HepG2 (cell line): ENCODE measurements around the gene DOCK9. TPM values are rescaled to one million over a fixed set of nuclear protein-coding genes. Genes with fewer than 3 reads are reported as not detected.

Experiments
- ATAC-seq: fragments of 200-7000 bp; cut with Tn5 transposase; 3 replicates; pipeline ENCODE4 v1.9.1; 2020; ENCODE audit warnings: mild to moderate bottlenecking, moderate library complexity
- BruUV-seq: library from RNA; stranded (reverse); fragments of 400-500 nt; replicated peaks from 2 replicates; lab custom pipeline; 2021; lab: Mats Ljungman, UMichigan
- CTCF ChIA-PET: fragments of 300-600 bp; formaldehyde crosslinking; extraction: SDS; loops from one replicate; lab custom pipeline; 2021; ENCODE audit warnings: low total read pairs, inconsistent platforms, low intra/inter-chr PET ratio; lab: Yijun Ruan, JAX
- POLR2A ChIA-PET: fragments of 350-600 bp; sonication (Branson Sonifier 250); formaldehyde crosslinking; loops from one replicate; lab custom pipeline; 2020; ENCODE audit warnings: antibody characterized with exemption, inconsistent platforms; lab: Yijun Ruan, JAX
- DNase-seq: peaks from one replicate; pipeline ENCODE4 v3.0.0-alpha.2; 2015; ENCODE audit warnings: low spot score
- FAIRE-seq: peaks from 3 replicates; lab custom pipeline; 2011; peaks lifted over from hg19 to GRCh38; lab: Jason Lieb, UNC
- H2AFZ ChIP-seq: one replicate; pipeline ENCODE4 v1.6.1; 2011; ENCODE audit warnings: low read length, inconsistent platforms
- H3K27ac ChIP-seq: fragments of 300-600 bp; 3 replicates; pipeline ENCODE4 v1.8.0; 2011; ENCODE audit warnings: mixed run types, mild to moderate bottlenecking, mixed read lengths, low read length, inconsistent platforms; ENCODE audit not compliant: insufficient read depth; ENCODE audit errors: extremely low read length
- H3K27me3 ChIP-seq, 2 experiments: fragments of 200-600 bp in 1 of 2; 2 replicates in 1 of 2; 3 replicates in 1 of 2; pipeline versions ENCODE4 v1.6.0 to v1.8.0; 2011; ENCODE audit warnings: low read length in 2 of 2, mild to moderate bottlenecking in 2 of 2, moderate library complexity in 2 of 2, inconsistent platforms in 1 of 2; ENCODE audit not compliant: insufficient read depth in 2 of 2, control insufficient read depth in 1 of 2
- H3K36me3 ChIP-seq, 2 experiments: fragments of 200-600 bp in 1 of 2; replicated peaks in 1 of 2; 2 replicates in 1 of 2; 3 replicates in 1 of 2; pipeline versions ENCODE4 v1.5.1 to v1.8.0; 2011; ENCODE audit warnings: low read length in 2 of 2, inconsistent platforms in 1 of 2; ENCODE audit not compliant: insufficient read depth in 2 of 2, control insufficient read depth in 1 of 2
- H3K4me1 ChIP-seq: 2 replicates; pipeline ENCODE4 v1.5.1; 2012; ENCODE audit warnings: low read length, inconsistent platforms; ENCODE audit not compliant: insufficient read depth
- H3K4me2 ChIP-seq: 2 replicates; pipeline ENCODE4 v1.6.0; 2011; ENCODE audit warnings: low read depth, low read length, inconsistent platforms
- H3K4me3 ChIP-seq, 3 experiments: fragments of 200-600 bp in 1 of 3; sonication (generic), shearing (Covaris generic) in 1 of 3; replicated peaks in 1 of 3; 2 replicates each; pipeline ENCODE4 v1.5.1; 2011 to 2016; ENCODE audit warnings: low read length in 3 of 3, inconsistent platforms in 2 of 3, low read depth in 2 of 3, mild to moderate bottlenecking in 2 of 3, control low read depth in 1 of 3, mixed read lengths in 1 of 3; ENCODE audit not compliant: insufficient read depth in 1 of 3
- H3K79me2 ChIP-seq: one replicate; pipeline ENCODE4 v1.6.1; 2011; ENCODE audit warnings: low read length, inconsistent platforms; ENCODE audit not compliant: insufficient read depth
- H3K9ac ChIP-seq: 2 replicates; pipeline ENCODE4 v1.6.0; 2011; ENCODE audit warnings: mild to moderate bottlenecking, low read depth, low read length, inconsistent platforms; ENCODE audit not compliant: insufficient read depth
- H3K9me3 ChIP-seq: 2 replicates; pipeline ENCODE4 v1.5.1; 2012; ENCODE audit warnings: mild to moderate bottlenecking, low read length
- H4K20me1 ChIP-seq: 2 replicates; pipeline ENCODE4 v1.6.0; 2011; ENCODE audit warnings: inconsistent platforms, mild to moderate bottlenecking, low read length, moderate library complexity; ENCODE audit not compliant: insufficient read depth
- PHF5A ChIP-seq: IDR thresholded peaks from one replicate; pipeline ENCODE4 v1.6.1; 2018; ENCODE audit warnings: low read depth, missing genetic modification reagents; ENCODE audit not compliant: unreplicated experiment
- TBX3 ChIP-seq: fragments of 450-650 bp; IDR thresholded peaks from 2 replicates; pipeline ENCODE4 v1.6.1; 2017; ENCODE audit warnings: antibody characterized with exemption, mild to moderate bottlenecking, inconsistent platforms, borderline replicate concordance
- ZNF138 ChIP-seq: sonication (generic); formaldehyde crosslinking; IDR thresholded peaks from 2 replicates; pipeline ENCODE4 v1.5.0; 2020; ENCODE audit warnings: mild to moderate bottlenecking, low read depth, missing genetic modification reagents
- ZNF546 ChIP-seq: sonication (generic); formaldehyde crosslinking; conservative IDR thresholded peaks from 2 replicates; pipeline ENCODE4 v1.8.1; 2023; ENCODE audit warnings: mild to moderate bottlenecking, missing genetic modification reagents
- ZNF724P ChIP-seq: sonication (generic); formaldehyde crosslinking; IDR thresholded peaks from 2 replicates; pipeline ENCODE4 v1.8.0; 2022; ENCODE audit warnings: missing genetic modification reagents, borderline replicate concordance
- WGBS: methylation state at CpG from one replicate; pipeline ENCODE4 v1.1.6; 2017; ENCODE audit warnings: low lambda C conversion rate; 5-methylcytosine and 5-hydroxymethylcytosine counted together
- in situ Hi-C: cut with HindIII; loops from 2 replicates; pipeline ENCODE4 v1.10.0; 2017; ENCODE audit warnings: low pct_unique_long_range_greater_than_20kb; ENCODE audit not compliant: extremely low pct_ligation_motif_present
- intact Hi-C: fragments of 100-400 bp; cut with micrococcal nuclease; formaldehyde crosslinking; loops from one replicate; pipeline ENCODE4 v1.10.0; 2022; ENCODE audit not compliant: unreplicated experiment
- polyA plus RNA-seq, 8 experiments: library from polyadenylated mRNA; depleted of rRNA in 3 of 8; stranded (reverse) in 7 of 8; unstranded in 1 of 8; fragments of >200 nt; fragmentation: Illumina TruSeq in 4 of 8; extraction: Trizol in 4 of 8; gene quantifications; 2 replicates each; pipeline versions ENCODE4 v1.2.1 to v1.2.3, GENCODE V29; 2011 to 2016; ENCODE audit warnings: low read depth in 4 of 8, missing spikeins in 1 of 8, mixed read lengths in 1 of 8; ENCODE audit not compliant: insufficient read depth in 1 of 8
- total RNA-seq, 5 experiments: library from RNA; depleted of rRNA; stranded (reverse); fragments of >200 nt; fragmentation: Illumina TruSeq; extraction: Trizol; gene quantifications; 2 replicates each; pipeline ENCODE4 v1.2.3, GENCODE V29; 2016; ENCODE audit warnings: low read depth in 1 of 5
- TF ChIP-seq, protein P1 (sequence below): sonication (generic); formaldehyde crosslinking; IDR thresholded peaks from 2 replicates; pipeline ENCODE4 v1.4.0; 2020; ENCODE audit warnings: mild to moderate bottlenecking, missing genetic modification reagents
- TF ChIP-seq, protein P2 (sequence below): sonication (generic); formaldehyde crosslinking; IDR thresholded peaks from 2 replicates; pipeline ENCODE4 v1.4.0; 2020; ENCODE audit warnings: missing genetic modification reagents
- TF ChIP-seq, protein P3 (sequence below): sonication (generic); formaldehyde crosslinking; IDR thresholded peaks from 2 replicates; pipeline ENCODE4 v1.5.0; 2020; ENCODE audit warnings: mild to moderate bottlenecking, missing genetic modification reagents
- TF ChIP-seq, protein P4 (sequence below): fragments of 450-650 bp; IDR thresholded peaks from 2 replicates; pipeline ENCODE4 v1.6.1; 2016
- TF ChIP-seq, protein P5 (sequence below): fragments of 450-650 bp; IDR thresholded peaks from 2 replicates; pipeline ENCODE4 v1.6.1; 2017

DOCK9 gene
- total and polyA plus RNA-seq, 2 of the 13 experiments (the other 11 are each of a cell fraction or from before 2014, with no cell fraction given): 0.44 to 0.97 TPM

DNA sequence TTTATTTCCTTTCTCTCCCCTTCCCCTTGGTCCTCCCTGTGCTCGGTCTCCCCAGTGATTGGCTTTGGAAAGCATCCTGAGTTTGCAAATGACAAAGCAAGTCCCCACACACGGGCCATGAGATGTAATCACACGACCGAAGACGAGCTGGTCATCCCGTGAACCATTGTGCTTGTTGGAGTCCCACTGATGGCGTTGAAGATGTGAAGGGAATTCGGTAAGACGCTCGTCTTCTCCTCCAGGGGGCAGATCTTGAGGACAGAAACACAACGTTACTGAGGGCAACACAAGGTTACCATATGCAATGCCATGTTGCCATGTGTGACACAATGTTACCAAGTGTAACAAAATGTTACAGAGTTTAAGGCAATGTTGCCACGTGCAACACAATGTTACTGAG lies 183.4 kb downstream of the DOCK9 start (continued):
- TF ChIP-seq, protein P1, sequence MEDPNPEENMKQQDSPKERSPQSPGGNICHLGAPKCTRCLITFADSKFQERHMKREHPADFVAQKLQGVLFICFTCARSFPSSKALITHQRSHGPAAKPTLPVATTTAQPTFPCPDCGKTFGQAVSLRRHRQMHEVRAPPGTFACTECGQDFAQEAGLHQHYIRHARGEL (CRISPR knock-in tag): no peak
- no peak for TF ChIP-seq ZNF546 (CRISPR knock-in tag)
- TF ChIP-seq, protein P2, sequence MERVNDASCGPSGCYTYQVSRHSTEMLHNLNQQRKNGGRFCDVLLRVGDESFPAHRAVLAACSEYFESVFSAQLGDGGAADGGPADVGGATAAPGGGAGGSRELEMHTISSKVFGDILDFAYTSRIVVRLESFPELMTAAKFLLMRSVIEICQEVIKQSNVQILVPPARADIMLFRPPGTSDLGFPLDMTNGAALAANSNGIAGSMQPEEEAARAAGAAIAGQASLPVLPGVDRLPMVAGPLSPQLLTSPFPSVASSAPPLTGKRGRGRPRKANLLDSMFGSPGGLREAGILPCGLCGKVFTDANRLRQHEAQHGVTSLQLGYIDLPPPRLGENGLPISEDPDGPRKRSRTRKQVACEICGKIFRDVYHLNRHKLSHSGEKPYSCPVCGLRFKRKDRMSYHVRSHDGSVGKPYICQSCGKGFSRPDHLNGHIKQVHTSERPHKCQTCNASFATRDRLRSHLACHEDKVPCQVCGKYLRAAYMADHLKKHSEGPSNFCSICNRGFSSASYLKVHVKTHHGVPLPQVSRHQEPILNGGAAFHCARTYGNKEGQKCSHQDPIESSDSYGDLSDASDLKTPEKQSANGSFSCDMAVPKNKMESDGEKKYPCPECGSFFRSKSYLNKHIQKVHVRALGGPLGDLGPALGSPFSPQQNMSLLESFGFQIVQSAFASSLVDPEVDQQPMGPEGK: no peak
- no peak for TF ChIP-seq ZNF138 (CRISPR knock-in tag)
- TF ChIP-seq, protein P3, sequence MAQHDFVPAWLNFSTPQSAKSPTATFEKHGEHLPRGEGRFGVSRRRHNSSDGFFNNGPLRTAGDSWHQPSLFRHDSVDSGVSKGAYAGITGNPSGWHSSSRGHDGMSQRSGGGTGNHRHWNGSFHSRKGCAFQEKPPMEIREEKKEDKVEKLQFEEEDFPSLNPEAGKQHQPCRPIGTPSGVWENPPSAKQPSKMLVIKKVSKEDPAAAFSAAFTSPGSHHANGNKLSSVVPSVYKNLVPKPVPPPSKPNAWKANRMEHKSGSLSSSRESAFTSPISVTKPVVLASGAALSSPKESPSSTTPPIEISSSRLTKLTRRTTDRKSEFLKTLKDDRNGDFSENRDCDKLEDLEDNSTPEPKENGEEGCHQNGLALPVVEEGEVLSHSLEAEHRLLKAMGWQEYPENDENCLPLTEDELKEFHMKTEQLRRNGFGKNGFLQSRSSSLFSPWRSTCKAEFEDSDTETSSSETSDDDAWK (CRISPR knock-in tag): no peak
- TF ChIP-seq ZNF724P: no peak
- TF ChIP-seq TBX3: no peak

DNA sequence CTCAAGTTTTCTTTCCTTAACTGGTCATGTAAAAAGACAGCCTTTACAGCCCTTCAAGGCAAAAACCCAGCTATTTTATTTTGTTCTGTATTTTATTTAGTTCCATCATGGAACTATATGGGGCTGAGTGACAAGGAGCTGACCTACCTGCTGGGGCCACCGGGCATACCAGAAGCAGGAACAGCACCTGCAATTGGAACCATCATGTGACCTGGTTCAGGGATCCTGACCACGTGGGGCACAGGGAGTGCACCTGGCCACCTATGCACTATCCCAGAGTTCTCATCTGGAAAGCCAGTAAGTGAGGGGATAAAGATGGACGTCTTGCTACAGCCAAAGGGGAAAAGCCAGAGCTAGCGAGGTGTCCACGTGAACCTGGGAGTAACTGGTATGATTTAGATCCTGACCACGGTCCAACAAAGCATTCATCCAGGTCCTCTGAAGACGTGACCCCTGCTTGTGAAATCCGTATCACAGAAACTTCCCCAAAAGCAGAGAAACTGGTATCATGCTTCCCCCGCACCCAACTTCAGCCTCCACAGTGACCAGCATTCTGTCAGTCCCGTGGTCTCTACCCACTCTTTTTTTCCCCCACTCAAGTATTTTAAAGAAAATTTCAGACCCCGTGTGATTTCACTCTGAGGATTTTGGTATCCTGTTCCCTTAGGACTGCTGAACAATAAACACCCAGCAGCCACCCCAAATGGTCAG lies 184.9 kb downstream of the DOCK9 start:
- H4K20me1 ChIP-seq: no peaks in the 10 kb centered on the region
- no peak overlapping the region for H3K9ac ChIP-seq
- FAIRE-seq (no peak), ATAC-seq (no peak), DNase-seq (no peak)
- no peaks in the 10 kb centered on the region for H3K4me1 ChIP-seq
- no peak for TF ChIP-seq PHF5A (CRISPR knock-in tag)
- TF ChIP-seq, protein P4, sequence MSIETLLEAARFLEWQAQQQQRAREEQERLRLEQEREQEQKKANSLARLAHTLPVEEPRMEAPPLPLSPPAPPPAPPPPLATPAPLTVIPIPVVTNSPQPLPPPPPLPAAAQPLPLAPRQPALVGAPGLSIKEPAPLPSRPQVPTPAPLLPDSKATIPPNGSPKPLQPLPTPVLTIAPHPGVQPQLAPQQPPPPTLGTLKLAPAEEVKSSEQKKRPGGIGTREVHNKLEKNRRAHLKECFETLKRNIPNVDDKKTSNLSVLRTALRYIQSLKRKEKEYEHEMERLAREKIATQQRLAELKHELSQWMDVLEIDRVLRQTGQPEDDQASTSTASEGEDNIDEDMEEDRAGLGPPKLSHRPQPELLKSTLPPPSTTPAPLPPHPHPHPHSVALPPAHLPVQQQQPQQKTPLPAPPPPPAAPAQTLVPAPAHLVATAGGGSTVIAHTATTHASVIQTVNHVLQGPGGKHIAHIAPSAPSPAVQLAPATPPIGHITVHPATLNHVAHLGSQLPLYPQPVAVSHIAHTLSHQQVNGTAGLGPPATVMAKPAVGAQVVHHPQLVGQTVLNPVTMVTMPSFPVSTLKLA: peak; percentile 39; the same call in 1 of the 2 replicates
- TF ChIP-seq, protein P5, sequence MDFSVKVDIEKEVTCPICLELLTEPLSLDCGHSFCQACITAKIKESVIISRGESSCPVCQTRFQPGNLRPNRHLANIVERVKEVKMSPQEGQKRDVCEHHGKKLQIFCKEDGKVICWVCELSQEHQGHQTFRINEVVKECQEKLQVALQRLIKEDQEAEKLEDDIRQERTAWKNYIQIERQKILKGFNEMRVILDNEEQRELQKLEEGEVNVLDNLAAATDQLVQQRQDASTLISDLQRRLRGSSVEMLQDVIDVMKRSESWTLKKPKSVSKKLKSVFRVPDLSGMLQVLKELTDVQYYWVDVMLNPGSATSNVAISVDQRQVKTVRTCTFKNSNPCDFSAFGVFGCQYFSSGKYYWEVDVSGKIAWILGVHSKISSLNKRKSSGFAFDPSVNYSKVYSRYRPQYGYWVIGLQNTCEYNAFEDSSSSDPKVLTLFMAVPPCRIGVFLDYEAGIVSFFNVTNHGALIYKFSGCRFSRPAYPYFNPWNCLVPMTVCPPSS: no peak
- no peaks in the 10 kb centered on the region for H3K27me3 ChIP-seq
- no peak overlapping the region for H3K4me3 ChIP-seq
- in situ Hi-C loops (no loop called here), intact Hi-C loops (no loop called here)
- no peaks in the 10 kb centered on the region for H3K79me2 ChIP-seq
- no peak overlapping the region for H3K27ac ChIP-seq
- no peaks in the 10 kb centered on the region for H3K36me3 ChIP-seq
- POLR2A ChIA-PET: no interaction called here
- CTCF ChIA-PET: no interaction called here
- H3K4me2 ChIP-seq: no peak overlapping the region
- WGBS: 63% methylated on average over 11 of the region's 11 CpGs
- H3K9me3 ChIP-seq: no peaks in the 10 kb centered on the region
- no peak overlapping the region for H2AFZ ChIP-seq
- BruUV-seq: no TSS peak
